HFF-Myc (cell line): ENCODE data around the gene CHN2.

Experiments
- DNase-seq: peaks from one replicate; pipeline ENCODE4 v3.0.0-alpha.2; 2011; ENCODE audit warnings: low read depth; ENCODE audit errors: extremely low read depth
- H3K4me3 ChIP-seq: replicated peaks from 2 replicates; pipeline ENCODE4 v1.5.1; 2011; ENCODE audit warnings: low read depth, mild to moderate bottlenecking, control low read depth, low read length
- CTCF ChIP-seq: IDR thresholded peaks from 2 replicates; pipeline ENCODE4 v1.5.1; 2012; ENCODE audit warnings: mild to moderate bottlenecking, low read depth, low read length, control low read depth; ENCODE audit errors: missing control alignments

The CHN2 gene

DNA sequence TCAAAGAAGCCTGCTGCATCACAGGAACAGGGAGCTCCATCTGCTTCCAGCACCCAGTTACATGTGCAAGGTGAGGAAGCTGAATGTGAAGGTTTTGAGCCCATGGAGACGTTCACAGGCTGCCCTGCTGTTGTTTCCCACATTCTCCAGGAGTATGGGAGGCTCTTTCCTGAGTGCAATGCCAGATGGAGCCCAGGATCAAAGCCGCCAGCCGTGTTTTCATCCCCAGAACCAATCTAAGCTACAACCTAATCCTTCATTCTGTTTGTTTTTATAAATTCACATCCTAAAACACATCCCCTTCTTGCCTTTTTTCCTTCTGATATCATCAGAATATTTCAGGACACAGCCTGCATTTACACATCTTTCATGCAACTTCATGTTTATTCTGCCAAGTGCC, 270.2 kb downstream of the CHN2 start:
- no peak overlapping the region for H3K4me3 ChIP-seq
- DNase-seq = no peak
- TF ChIP-seq CTCF = no peak

- DNase-seq = no peak
- TF ChIP-seq CTCF = no peak
- no peak overlapping the region for H3K4me3 ChIP-seq
These were observed 272.8 kb downstream of the CHN2 start for GRCh38 chr7:29467193-29467926.

DNA sequence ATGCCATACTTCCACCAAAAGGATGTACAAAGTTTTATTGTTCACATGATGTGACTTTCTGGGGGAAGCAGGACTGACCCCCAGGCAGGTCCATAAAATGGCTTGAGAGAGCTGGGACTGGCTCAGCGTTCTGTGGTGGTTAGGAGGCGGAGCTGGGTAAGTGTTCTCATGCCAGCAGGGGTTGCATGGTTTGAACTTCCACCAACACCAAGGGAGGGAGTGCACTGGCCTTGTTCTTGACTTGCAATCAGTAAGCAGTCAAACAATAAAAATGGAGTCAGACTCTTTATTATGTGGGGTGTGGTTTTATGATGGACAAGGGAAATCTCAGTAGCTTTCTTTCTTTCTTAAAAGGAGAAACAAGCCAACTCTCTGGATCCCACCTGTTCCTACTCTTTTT, 273.6 kb downstream of the CHN2 start:
- DNase-seq = no peak
- no peak for TF ChIP-seq CTCF
- H3K4me3 ChIP-seq = no peak overlapping the region

- no peak for TF ChIP-seq CTCF
- H3K4me3 ChIP-seq = no peak overlapping the region
- no peak for DNase-seq
These were observed 274.7 kb downstream of the CHN2 start for GRCh38 chr7:29469281-29469680.

- TF ChIP-seq CTCF = no peak
These were observed 275.5 kb downstream of the CHN2 start for GRCh38 chr7:29469976-29470557.

DNA sequence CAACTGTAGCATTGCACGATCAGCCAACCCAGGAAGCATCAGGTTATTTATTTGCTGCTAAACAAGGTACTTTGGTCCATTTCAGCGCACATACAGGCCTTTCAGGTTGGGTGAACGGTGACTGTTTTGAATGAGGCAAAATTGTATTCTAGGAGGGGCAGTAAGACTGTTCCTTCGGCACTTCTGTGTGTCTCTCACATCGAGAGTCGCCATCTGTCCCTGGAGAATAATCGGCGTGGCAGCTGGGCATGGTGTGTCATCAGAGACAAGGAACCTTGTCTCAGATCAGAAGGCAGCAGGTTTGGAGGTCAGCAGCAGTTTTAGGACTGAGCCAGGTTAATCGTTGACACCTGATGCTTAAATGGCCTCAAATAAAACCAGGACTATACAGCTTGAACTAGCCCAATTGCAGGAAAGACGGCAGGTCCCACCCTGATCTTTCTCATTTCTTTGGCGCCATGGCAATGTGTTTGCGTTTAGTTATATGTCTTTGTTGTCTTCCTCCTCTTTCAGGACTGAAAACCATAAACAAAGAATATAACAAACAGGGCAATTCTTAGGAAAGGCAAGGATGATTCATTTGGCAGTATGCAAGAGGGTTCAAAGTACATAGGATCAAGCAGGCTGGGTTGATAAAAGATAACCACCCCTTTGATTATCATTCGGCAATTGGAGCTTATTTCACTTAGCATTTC, 277.0 kb downstream of the CHN2 start:
- no peak for TF ChIP-seq CTCF
- no peak for DNase-seq
- H3K4me3 ChIP-seq = no peak overlapping the region

More at GRCh38 chr7:29469976-29470557, 275.5 kb downstream of the CHN2 start:
- DNase-seq = no peak
- no peak overlapping the region for H3K4me3 ChIP-seq
